Measurements from ENCODE around the gene DGKI.

Gene DGKI

GRCh38 chr7:137787301-137787976 lies 59.3 kb downstream of the DGKI start:
- Histone ChIP-seq H3K9ac (ENCODE audit: low read depth, low read length, poor library complexity) (no peak overlapping the region), H3K4ac (ENCODE audit: low read length) (no peak overlapping the region), H3K23ac (ENCODE audit: low read depth, low read length, poor library complexity) (no peak overlapping the region), H3K4me1 (ENCODE audit: control insufficient read depth in 2 of 2, insufficient read depth in 1 of 2, low read depth in 1 of 2, low read length in 2 of 2) (peaks cover 3 to 22% of the 10 kb centered on the region in 2 donors), H2AK5ac (ENCODE audit: low read depth, low read length) (no peak overlapping the region), H3K9me3 (replicated peaks in 1 of 2; ENCODE audit: control insufficient read depth in 2 of 2, insufficient read depth in 1 of 2, low read depth in 1 of 2, low read length in 2 of 2) (peaks cover 0 to 9% of the 10 kb centered on the region in 2 donors), H2BK15ac (ENCODE audit: low read length) (no peak overlapping the region), H3K27me3 (ENCODE audit: control insufficient read depth in 3 of 3, insufficient read depth in 3 of 3, low read depth in 1 of 3, low read length in 3 of 3) (no peaks in the 10 kb centered on the region), H3K18ac (ENCODE audit: low read length) (no peak overlapping the region), H3K36me3 (replicated peaks in 1 of 2; ENCODE audit: control insufficient read depth in 2 of 2, insufficient read depth in 2 of 2, low read length in 2 of 2) (no peaks in the 10 kb centered on the region), H3K4me2 (ENCODE audit: insufficient read depth, low read length, poor library complexity, severe bottlenecking) (no peak overlapping the region), H3K14ac (ENCODE audit: low read length) (no peak overlapping the region), H2BK5ac (ENCODE audit: low read length) (no peak overlapping the region), H4K8ac (ENCODE audit: low read depth, low read length) (no peak overlapping the region), H2AFZ (ENCODE audit: low read length) (no peak overlapping the region), H3K79me1 (ENCODE audit: low read depth, low read length) (no peaks in the 10 kb centered on the region), H2BK12ac (ENCODE audit: low read length) (no peak overlapping the region), H3K4me3 (ENCODE audit: low read length in 2 of 2) (no peak overlapping the region), H3K27ac (replicated peaks; ENCODE audit: low read length) (no peak overlapping the region), H2BK120ac (ENCODE audit: low read depth, low read length) (no peak overlapping the region), H4K91ac (ENCODE audit: low read depth, low read length, poor library complexity) (no peak overlapping the region)
- no peak for DNase-seq (ENCODE audit: low spot score)
- WGBS, 2 donors (ENCODE audit: extremely low coverage in 2 of 2, insufficient read length in 2 of 2, insufficient replicate concordance in 1 of 2) = no CpG with 5 or more reads among the region's 3 CpGs

DNA sequence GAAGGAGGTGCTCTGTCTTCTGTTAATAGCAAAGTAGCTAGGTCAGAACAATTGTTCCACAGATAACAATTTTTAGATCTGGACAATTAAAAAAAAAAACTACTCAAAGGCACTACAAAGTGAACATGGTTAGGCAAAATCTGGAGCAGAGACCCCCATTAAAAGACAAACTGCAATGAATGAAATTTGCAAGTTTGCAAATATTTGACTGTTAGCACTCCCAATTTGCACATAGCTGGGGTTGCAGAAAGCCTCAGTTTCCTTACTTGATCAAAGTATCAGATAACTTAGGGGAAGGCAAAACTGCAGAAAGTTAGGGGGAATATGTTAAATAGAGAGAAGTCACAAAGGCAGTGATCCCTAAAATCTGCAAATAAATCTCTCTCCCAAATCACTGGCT lies 68.3 kb downstream of the DGKI start:
- H2BK5ac ChIP-seq (ENCODE audit: low read length) = no peak overlapping the region

GRCh38 chr7:137774793-137775201 lies 72.0 kb downstream of the DGKI start:
- WGBS, 2 donors (ENCODE audit: extremely low coverage in 2 of 2, insufficient read length in 2 of 2, insufficient replicate concordance in 1 of 2) = no CpG with 5 or more reads among the region's 4 CpGs
- DNase-seq (ENCODE audit: low spot score) = no peak
- peaks cover 2% of the 10 kb centered on the region for H3K79me1 ChIP-seq (ENCODE audit: low read depth, low read length)

More for the DNA sequence above, 68.3 kb downstream of the DGKI start:
- H2AFZ ChIP-seq (ENCODE audit: low read length) = no peak overlapping the region
- no peak overlapping the region for H3K23ac ChIP-seq (ENCODE audit: low read depth, low read length, poor library complexity)
- H2BK120ac ChIP-seq (ENCODE audit: low read depth, low read length) = no peak overlapping the region
- no peaks in the 10 kb centered on the region for H3K27me3 ChIP-seq (ENCODE audit: control insufficient read depth in 3 of 3, insufficient read depth in 3 of 3, low read depth in 1 of 3, low read length in 3 of 3)
- no peak overlapping the region for H2AK5ac ChIP-seq (ENCODE audit: low read depth, low read length)
- H4K91ac ChIP-seq (ENCODE audit: low read depth, low read length, poor library complexity) = no peak overlapping the region
- no peak overlapping the region for H3K4ac ChIP-seq (ENCODE audit: low read length)
- no peak for DNase-seq (ENCODE audit: low spot score)
- no peak overlapping the region for H2BK15ac ChIP-seq (ENCODE audit: low read length)
- peaks cover 0 to 5% of the 10 kb centered on the region in 2 donors for H3K9me3 ChIP-seq (replicated peaks in 1 of 2; ENCODE audit: control insufficient read depth in 2 of 2, insufficient read depth in 1 of 2, low read depth in 1 of 2, low read length in 2 of 2)
- H3K9ac ChIP-seq (ENCODE audit: low read depth, low read length, poor library complexity) = no peak overlapping the region
- no peak overlapping the region for H4K8ac ChIP-seq (ENCODE audit: low read depth, low read length)
- peaks cover 2% of the 10 kb centered on the region for H3K79me1 ChIP-seq (ENCODE audit: low read depth, low read length)
- no peak overlapping the region for H3K27ac ChIP-seq (replicated peaks; ENCODE audit: low read length)
- H3K18ac ChIP-seq (ENCODE audit: low read length) = no peak overlapping the region
- H3K4me2 ChIP-seq (ENCODE audit: insufficient read depth, low read length, poor library complexity, severe bottlenecking) = no peak overlapping the region
- peaks cover 0 to 3% of the 10 kb centered on the region in 2 donors for H3K4me1 ChIP-seq (ENCODE audit: control insufficient read depth in 2 of 2, insufficient read depth in 1 of 2, low read depth in 1 of 2, low read length in 2 of 2)
- no peak overlapping the region for H3K14ac ChIP-seq (ENCODE audit: low read length)
- no peak overlapping the region for H3K4me3 ChIP-seq (ENCODE audit: low read length in 2 of 2)
- H3K36me3 ChIP-seq (replicated peaks in 1 of 2; ENCODE audit: control insufficient read depth in 2 of 2, insufficient read depth in 2 of 2, low read length in 2 of 2) = no peaks in the 10 kb centered on the region
- H2BK12ac ChIP-seq (ENCODE audit: low read length) = no peak overlapping the region

DNA sequence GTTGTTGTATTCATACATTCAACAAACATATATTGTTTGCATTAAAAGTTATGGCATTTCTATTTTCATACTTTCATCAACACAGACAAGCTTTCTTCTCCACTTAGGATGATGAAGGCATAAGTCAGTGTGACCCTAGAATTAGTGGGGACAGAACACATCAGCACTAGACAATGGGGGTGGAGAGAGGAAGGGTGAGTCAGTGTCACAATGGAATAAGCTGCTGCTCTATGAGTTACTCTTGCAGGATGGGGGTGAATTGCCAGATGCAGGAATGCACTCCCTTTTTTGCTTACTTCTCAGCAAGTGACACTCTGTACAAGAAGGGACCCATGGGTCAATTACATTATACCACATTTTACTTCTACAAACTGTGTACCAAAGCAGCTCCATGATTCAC lies 74.0 kb downstream of the DGKI start:
- Histone ChIP-seq H2BK15ac (ENCODE audit: low read length) (no peak overlapping the region), H3K23ac (ENCODE audit: low read depth, low read length, poor library complexity) (no peak overlapping the region), H4K8ac (ENCODE audit: low read depth, low read length) (no peak overlapping the region), H3K4ac (ENCODE audit: low read length) (no peak overlapping the region), H2BK12ac (ENCODE audit: low read length) (no peak overlapping the region), H2AK5ac (ENCODE audit: low read depth, low read length) (no peak overlapping the region), H3K14ac (ENCODE audit: low read length) (no peak overlapping the region), H4K91ac (ENCODE audit: low read depth, low read length, poor library complexity) (no peak overlapping the region), H2BK120ac (ENCODE audit: low read depth, low read length) (no peak overlapping the region), H3K4me2 (ENCODE audit: insufficient read depth, low read length, poor library complexity, severe bottlenecking) (no peak overlapping the region), H3K27ac (replicated peaks; ENCODE audit: low read length) (no peak overlapping the region), H3K27me3 (ENCODE audit: control insufficient read depth in 3 of 3, insufficient read depth in 3 of 3, low read depth in 1 of 3, low read length in 3 of 3) (no peaks in the 10 kb centered on the region), H3K79me1 (ENCODE audit: low read depth, low read length) (peaks cover 2% of the 10 kb centered on the region), H2BK5ac (ENCODE audit: low read length) (no peak overlapping the region), H3K9ac (ENCODE audit: low read depth, low read length, poor library complexity) (no peak overlapping the region), H3K9me3 (replicated peaks in 1 of 2; ENCODE audit: control insufficient read depth in 2 of 2, insufficient read depth in 1 of 2, low read depth in 1 of 2, low read length in 2 of 2) (no peaks in the 10 kb centered on the region), H3K36me3 (replicated peaks in 1 of 2; ENCODE audit: control insufficient read depth in 2 of 2, insufficient read depth in 2 of 2, low read length in 2 of 2) (no peaks in the 10 kb centered on the region), H3K18ac (ENCODE audit: low read length) (no peak overlapping the region), H3K4me1 (ENCODE audit: control insufficient read depth in 2 of 2, insufficient read depth in 1 of 2, low read depth in 1 of 2, low read length in 2 of 2) (peaks cover 7 to 9% of the 10 kb centered on the region in 2 donors), H3K4me3 (ENCODE audit: low read length in 2 of 2) (no peak overlapping the region), H2AFZ (ENCODE audit: low read length) (peak overlapping the region; percentile 9)
- no peak for DNase-seq (ENCODE audit: low spot score)

More at GRCh38 chr7:137774793-137775201, 72.0 kb downstream of the DGKI start:
- H3K27ac ChIP-seq (replicated peaks; ENCODE audit: low read length) = no peak overlapping the region
- no peak overlapping the region for H4K91ac ChIP-seq (ENCODE audit: low read depth, low read length, poor library complexity)
- no peaks in the 10 kb centered on the region for H3K9me3 ChIP-seq (replicated peaks in 1 of 2; ENCODE audit: control insufficient read depth in 2 of 2, insufficient read depth in 1 of 2, low read depth in 1 of 2, low read length in 2 of 2)
- H2BK12ac ChIP-seq (ENCODE audit: low read length) = peak overlapping the region; percentile 2
- peaks cover 7% of the 10 kb centered on the region in 2 donors for H3K4me1 ChIP-seq (ENCODE audit: control insufficient read depth in 2 of 2, insufficient read depth in 1 of 2, low read depth in 1 of 2, low read length in 2 of 2)
- no peaks in the 10 kb centered on the region for H3K36me3 ChIP-seq (replicated peaks in 1 of 2; ENCODE audit: control insufficient read depth in 2 of 2, insufficient read depth in 2 of 2, low read length in 2 of 2)
- no peak overlapping the region for H3K9ac ChIP-seq (ENCODE audit: low read depth, low read length, poor library complexity)
- no peaks in the 10 kb centered on the region for H3K27me3 ChIP-seq (ENCODE audit: control insufficient read depth in 3 of 3, insufficient read depth in 3 of 3, low read depth in 1 of 3, low read length in 3 of 3)
- H4K8ac ChIP-seq (ENCODE audit: low read depth, low read length) = no peak overlapping the region
- H3K23ac ChIP-seq (ENCODE audit: low read depth, low read length, poor library complexity) = no peak overlapping the region
- H3K4me2 ChIP-seq (ENCODE audit: insufficient read depth, low read length, poor library complexity, severe bottlenecking) = no peak overlapping the region
- H3K14ac ChIP-seq (ENCODE audit: low read length) = no peak overlapping the region
- H2BK120ac ChIP-seq (ENCODE audit: low read depth, low read length) = no peak overlapping the region
- H3K4me3 ChIP-seq (ENCODE audit: low read length in 2 of 2) = no peak overlapping the region
- H2BK5ac ChIP-seq (ENCODE audit: low read length) = no peak overlapping the region
- no peak overlapping the region for H3K4ac ChIP-seq (ENCODE audit: low read length)
- no peak overlapping the region for H2AFZ ChIP-seq (ENCODE audit: low read length)
- H2AK5ac ChIP-seq (ENCODE audit: low read depth, low read length) = no peak overlapping the region
- no peak overlapping the region for H3K18ac ChIP-seq (ENCODE audit: low read length)
- no peak overlapping the region for H2BK15ac ChIP-seq (ENCODE audit: low read length)

Measured in neuronal stem cell (in vitro differentiated cells).